Measurements from ENCODE around the gene GRIK4. TPM values are rescaled to one million over a fixed set of nuclear protein-coding genes. Genes with fewer than 3 reads are reported as not detected.

GRIK4 gene
- total RNA-seq, 1 experiment from 2014 or later: not detected

DNA sequence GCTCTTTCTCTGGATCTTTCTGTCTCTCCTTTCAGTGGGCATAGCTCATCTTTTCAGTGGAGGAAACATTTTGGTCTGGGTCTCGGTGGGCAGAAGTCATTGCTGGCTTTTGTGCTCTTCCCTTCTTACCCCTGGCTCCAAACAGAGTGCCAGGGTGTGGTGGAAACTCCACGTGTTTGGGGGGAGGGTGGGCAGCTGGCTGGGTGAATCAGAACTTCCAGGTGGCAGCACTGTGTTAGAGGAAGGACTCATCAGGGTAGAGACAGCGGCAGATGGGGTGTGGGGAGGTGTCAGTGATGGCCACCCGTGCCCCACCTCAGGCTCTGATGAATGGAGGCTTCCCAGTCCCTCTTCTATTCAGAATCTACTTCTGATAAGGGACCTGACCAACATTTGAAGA, 114.0 kb downstream of the GRIK4 start:
- H3K27me3 ChIP-seq (ENCODE audit: low read length): peaks cover 88% of the 10 kb centered on the region
- H3K9me2 ChIP-seq (replicated peaks; ENCODE audit: low read length): no peaks in the 10 kb centered on the region
- intact Hi-C loops (cut with micrococcal nuclease): no loop called here
- DNase-seq: no peak
- H3F3A ChIP-seq (ENCODE audit: low read length, unreplicated experiment): no peaks in the 10 kb centered on the region
- H3K79me2 ChIP-seq (ENCODE audit: low read length): no peaks in the 10 kb centered on the region
- H3K4me3 ChIP-seq (ENCODE audit: low read length): no peak overlapping the region
- no TSS peak for BruUV-seq (replicated peaks)
- H3K36me3 ChIP-seq (ENCODE audit: low read depth, low read length): no peaks in the 10 kb centered on the region
- H3K4me2 ChIP-seq (ENCODE audit: low read length): no peak overlapping the region
- TF ChIP-seq EZH2 (IDR thresholded peaks at IDR 0.05; ENCODE audit: low read length, unreplicated experiment): no peak
- TF ChIP-seq, protein P1, sequence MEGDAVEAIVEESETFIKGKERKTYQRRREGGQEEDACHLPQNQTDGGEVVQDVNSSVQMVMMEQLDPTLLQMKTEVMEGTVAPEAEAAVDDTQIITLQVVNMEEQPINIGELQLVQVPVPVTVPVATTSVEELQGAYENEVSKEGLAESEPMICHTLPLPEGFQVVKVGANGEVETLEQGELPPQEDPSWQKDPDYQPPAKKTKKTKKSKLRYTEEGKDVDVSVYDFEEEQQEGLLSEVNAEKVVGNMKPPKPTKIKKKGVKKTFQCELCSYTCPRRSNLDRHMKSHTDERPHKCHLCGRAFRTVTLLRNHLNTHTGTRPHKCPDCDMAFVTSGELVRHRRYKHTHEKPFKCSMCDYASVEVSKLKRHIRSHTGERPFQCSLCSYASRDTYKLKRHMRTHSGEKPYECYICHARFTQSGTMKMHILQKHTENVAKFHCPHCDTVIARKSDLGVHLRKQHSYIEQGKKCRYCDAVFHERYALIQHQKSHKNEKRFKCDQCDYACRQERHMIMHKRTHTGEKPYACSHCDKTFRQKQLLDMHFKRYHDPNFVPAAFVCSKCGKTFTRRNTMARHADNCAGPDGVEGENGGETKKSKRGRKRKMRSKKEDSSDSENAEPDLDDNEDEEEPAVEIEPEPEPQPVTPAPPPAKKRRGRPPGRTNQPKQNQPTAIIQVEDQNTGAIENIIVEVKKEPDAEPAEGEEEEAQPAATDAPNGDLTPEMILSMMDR (conservative IDR thresholded peaks at IDR 0.05; ENCODE audit: low read depth, low read length): no peak
- no peak for TF ChIP-seq EZH2phosphoT487 (IDR thresholded peaks at IDR 0.05; ENCODE audit: borderline replicate concordance, low read length)
- H3K27ac ChIP-seq (ENCODE audit: low read length): no peak overlapping the region
- H3K9ac ChIP-seq (ENCODE audit: low read length): no peak overlapping the region
- H3K9me3 ChIP-seq (ENCODE audit: low read length): no peaks in the 10 kb centered on the region
- CTCF ChIA-PET: no interaction called here
- H3K4me1 ChIP-seq (ENCODE audit: insufficient read depth, low read length): no peaks in the 10 kb centered on the region
- no peak for ATAC-seq
- POLR2A ChIA-PET (ENCODE audit: unreplicated experiment): no interaction called here
- no peak overlapping the region for H2AFZ ChIP-seq (ENCODE audit: low read length)
- H4K20me1 ChIP-seq (ENCODE audit: low read length): no peaks in the 10 kb centered on the region

- intact Hi-C loops (cut with micrococcal nuclease): no loop called here
- H3K9ac ChIP-seq (ENCODE audit: low read length): no peak overlapping the region
- H3K4me2 ChIP-seq (ENCODE audit: low read length): no peak overlapping the region
- TF ChIP-seq EZH2 (IDR thresholded peaks at IDR 0.05; ENCODE audit: low read length, unreplicated experiment) (no peak), EZH2phosphoT487 (IDR thresholded peaks at IDR 0.05; ENCODE audit: borderline replicate concordance, low read length) (no peak)
- TF ChIP-seq, protein P1 (conservative IDR thresholded peaks at IDR 0.05; ENCODE audit: low read depth, low read length): no peak
- no peak overlapping the region for H3K27ac ChIP-seq (ENCODE audit: low read length)
- H3K9me3 ChIP-seq (ENCODE audit: low read length): no peaks in the 10 kb centered on the region
- no peaks in the 10 kb centered on the region for H3K79me2 ChIP-seq (ENCODE audit: low read length)
- H3K36me3 ChIP-seq (ENCODE audit: low read depth, low read length): no peaks in the 10 kb centered on the region
- BruUV-seq (replicated peaks): no TSS peak
- H4K20me1 ChIP-seq (ENCODE audit: low read length): no peaks in the 10 kb centered on the region
- DNase-seq (no peak), ATAC-seq (no peak)
- ChIA-PET CTCF (no interaction called here), POLR2A (ENCODE audit: unreplicated experiment) (no interaction called here)
- no peak overlapping the region for H3K4me3 ChIP-seq (ENCODE audit: low read length)
- H2AFZ ChIP-seq (ENCODE audit: low read length): no peak overlapping the region
- no peaks in the 10 kb centered on the region for H3K4me1 ChIP-seq (ENCODE audit: insufficient read depth, low read length)
- H3F3A ChIP-seq (ENCODE audit: low read length, unreplicated experiment): no peaks in the 10 kb centered on the region
- H3K27me3 ChIP-seq (ENCODE audit: low read length): peaks cover 92% of the 10 kb centered on the region
- no peaks in the 10 kb centered on the region for H3K9me2 ChIP-seq (replicated peaks; ENCODE audit: low read length)
Measured at GRCh38 chr11:120626791-120627190, 115.2 kb downstream of the GRIK4 start.

- POLR2A ChIA-PET (ENCODE audit: unreplicated experiment): no interaction called here
- H3K79me2 ChIP-seq (ENCODE audit: low read length): no peaks in the 10 kb centered on the region
- TF ChIP-seq, protein P1 (conservative IDR thresholded peaks at IDR 0.05; ENCODE audit: low read depth, low read length): no peak
- TF ChIP-seq EZH2 (IDR thresholded peaks at IDR 0.05; ENCODE audit: low read length, unreplicated experiment) (no peak), EZH2phosphoT487 (IDR thresholded peaks at IDR 0.05; ENCODE audit: borderline replicate concordance, low read length) (no peak)
- CTCF ChIA-PET: no interaction called here
- peaks cover 99% of the 10 kb centered on the region for H3K27me3 ChIP-seq (ENCODE audit: low read length)
- DNase-seq: no peak
- intact Hi-C loops (cut with micrococcal nuclease): no loop called here
- H3K4me1 ChIP-seq (ENCODE audit: insufficient read depth, low read length): no peaks in the 10 kb centered on the region
- H4K20me1 ChIP-seq (ENCODE audit: low read length): no peaks in the 10 kb centered on the region
- no peak overlapping the region for H3K27ac ChIP-seq (ENCODE audit: low read length)
- H3K36me3 ChIP-seq (ENCODE audit: low read depth, low read length): no peaks in the 10 kb centered on the region
- H3K4me3 ChIP-seq (ENCODE audit: low read length): no peak overlapping the region
- no peak overlapping the region for H3K4me2 ChIP-seq (ENCODE audit: low read length)
- H3K9me3 ChIP-seq (ENCODE audit: low read length): no peaks in the 10 kb centered on the region
- H2AFZ ChIP-seq (ENCODE audit: low read length): no peak overlapping the region
- no peak for ATAC-seq
- H3K9me2 ChIP-seq (replicated peaks; ENCODE audit: low read length): no peaks in the 10 kb centered on the region
- no peaks in the 10 kb centered on the region for H3F3A ChIP-seq (ENCODE audit: low read length, unreplicated experiment)
- no peak overlapping the region for H3K9ac ChIP-seq (ENCODE audit: low read length)
- no TSS peak for BruUV-seq (replicated peaks)
Measured at GRCh38 chr11:120627327-120628163, 116.0 kb downstream of the GRIK4 start.

Data from PC-3 (cell line).